Islet precursor cell (in vitro differentiated cells): Measurements from ENCODE around the gene MORN4.

Source experiments
- DNase-seq: peaks from one replicate; pipeline ENCODE4 v3.0.0-alpha.2; 2018

The MORN4 gene

DNA sequence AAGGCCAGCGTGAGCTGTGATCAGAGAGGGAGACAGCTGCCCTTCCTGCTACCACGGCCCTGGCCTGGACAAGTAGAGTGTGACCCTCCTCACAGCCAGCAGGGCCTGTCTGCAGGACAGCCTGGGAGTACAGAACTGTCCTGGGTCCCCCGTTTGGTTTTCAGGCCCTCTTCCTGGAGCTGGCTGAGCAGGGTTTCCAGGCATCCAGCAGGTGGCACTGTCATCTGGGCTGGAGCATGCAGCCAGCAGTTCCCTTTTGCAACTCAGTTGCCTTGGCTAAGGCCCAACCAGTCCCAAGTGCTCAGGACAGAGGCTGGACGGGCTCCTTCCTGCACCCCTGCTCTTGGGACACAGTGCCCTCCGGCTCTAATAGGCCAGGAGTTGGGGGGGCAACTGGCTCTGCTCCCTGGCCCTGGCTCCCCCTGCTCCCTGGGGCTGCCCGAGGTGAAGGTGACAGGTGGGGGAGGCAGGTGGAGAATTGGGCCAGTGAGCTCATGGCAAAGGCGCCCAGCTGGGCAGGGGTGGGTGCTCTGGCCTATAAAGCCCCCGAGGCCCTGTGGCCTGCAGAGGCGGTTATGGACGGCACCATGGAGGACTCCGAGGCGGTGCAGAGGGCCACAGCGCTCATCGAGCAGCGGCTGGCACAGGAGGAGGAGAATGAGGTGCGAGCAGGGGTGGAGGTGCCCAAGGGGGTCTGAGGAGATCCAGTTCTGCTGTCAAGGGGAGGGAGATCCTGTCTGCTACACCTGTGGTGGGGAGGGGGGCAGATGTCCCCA is 60.9 kb downstream of the MORN4 start, which contains the start of gene ANKRD2:
Gene ANKRD2, plus strand, starts transcription at position 566 of the 776 bp plus-strand sequence. Its CDS starts 10 bp downstream, at position 576.
- peak; percentile 91 for DNase-seq

DNA sequence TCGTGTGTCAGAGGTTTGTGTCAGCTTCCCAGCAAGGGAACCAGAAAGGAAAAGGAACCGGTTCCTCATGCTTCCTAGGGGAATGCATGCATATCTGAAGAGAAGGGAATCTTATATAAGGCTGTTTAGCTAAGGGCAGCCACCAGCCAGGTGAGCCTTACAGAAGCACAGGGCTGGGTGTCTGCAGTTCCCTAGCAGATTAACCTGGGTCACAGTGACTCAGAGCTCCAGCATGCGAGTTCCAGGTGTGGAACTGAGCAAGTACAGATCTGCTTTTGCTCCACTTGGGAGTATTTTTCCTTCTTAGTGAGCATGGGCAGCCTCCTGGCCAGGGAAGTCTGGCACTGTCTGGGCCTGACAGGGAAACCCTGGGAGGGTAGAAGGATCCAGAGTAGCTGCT is 61.7 kb downstream of the MORN4 start:
- peak; percentile 95 for DNase-seq

DNA sequence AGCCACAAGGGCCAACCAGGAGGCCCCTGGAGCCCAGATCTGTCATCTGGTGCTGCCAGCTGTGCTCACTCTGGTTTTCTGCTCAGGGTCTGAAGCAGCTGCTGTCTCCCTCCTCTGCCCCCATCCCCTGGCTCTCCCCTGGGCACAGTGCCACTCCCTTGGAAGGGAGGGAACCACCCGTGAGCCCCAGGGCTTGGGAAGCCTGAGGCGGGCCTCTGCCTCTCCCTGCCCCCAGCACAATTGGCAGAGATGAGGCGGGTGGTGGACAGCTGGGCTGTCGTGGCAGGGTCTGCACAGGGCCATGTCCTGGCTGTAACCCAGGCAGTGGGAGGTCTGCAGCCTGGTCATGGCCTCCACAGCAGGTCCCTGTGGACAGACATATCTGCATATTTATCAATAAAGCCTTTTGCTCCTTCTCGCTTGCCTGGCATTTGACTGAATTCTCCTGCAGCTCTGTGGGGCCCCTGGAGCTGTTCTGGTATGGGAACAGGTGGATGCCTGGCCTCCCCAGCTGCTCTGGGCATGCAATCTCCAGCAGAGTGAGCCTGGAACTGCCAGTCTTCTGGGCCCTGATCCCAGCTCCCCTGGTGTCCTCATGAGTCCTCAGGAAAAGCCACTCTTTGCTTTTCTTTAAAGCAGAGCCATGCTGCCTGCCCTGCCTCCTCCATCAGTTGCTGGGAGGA is 62.4 kb downstream of the MORN4 start:
- DNase-seq = no peak

DNA sequence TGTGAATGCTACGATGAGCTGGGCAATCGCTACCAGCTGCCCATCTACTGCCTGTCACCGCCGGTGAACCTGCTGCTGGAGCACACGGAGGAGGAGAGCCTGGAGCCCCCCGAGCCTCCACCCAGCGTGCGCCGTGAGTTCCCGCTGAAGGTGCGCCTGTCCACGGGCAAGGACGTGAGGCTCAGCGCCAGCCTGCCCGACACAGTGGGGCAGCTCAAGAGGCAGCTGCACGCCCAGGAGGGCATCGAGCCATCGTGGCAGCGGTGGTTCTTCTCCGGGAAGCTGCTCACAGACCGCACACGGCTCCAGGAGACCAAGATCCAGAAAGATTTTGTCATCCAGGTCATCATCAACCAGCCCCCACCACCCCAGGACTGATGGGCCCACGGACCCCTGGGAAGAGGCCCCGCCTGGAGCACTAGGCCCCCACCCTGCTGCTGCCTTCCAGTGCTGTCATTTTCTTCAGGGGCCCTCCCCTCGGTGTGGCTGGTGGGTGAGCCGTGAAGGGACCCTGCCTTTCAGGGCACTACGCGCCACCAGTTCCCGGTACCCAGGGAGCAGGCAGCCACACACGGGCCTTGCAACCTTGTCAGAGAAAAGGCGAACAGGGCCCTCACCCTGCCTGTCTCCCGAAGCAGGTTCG is 63.0 kb downstream of the MORN4 start:
- no peak for DNase-seq

DNA sequence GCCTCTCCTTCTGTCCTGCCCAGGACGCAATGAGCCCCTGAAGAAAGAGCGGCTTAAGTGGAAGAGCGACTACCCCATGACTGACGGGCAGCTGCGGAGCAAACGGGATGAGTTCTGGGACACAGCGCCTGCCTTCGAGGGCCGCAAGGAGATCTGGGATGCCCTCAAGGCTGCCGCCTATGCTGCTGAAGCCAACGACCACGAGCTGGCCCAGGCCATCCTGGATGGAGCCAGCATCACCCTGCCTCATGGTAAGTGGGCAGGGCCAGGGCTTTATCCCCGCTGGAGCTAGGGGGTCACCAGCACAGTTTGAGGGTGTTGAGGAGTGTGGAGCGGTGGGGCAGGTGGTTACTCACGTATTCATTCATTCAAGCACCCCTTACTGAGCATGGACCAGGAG is 65.4 kb downstream of the MORN4 start:
- no peak for DNase-seq

DNA sequence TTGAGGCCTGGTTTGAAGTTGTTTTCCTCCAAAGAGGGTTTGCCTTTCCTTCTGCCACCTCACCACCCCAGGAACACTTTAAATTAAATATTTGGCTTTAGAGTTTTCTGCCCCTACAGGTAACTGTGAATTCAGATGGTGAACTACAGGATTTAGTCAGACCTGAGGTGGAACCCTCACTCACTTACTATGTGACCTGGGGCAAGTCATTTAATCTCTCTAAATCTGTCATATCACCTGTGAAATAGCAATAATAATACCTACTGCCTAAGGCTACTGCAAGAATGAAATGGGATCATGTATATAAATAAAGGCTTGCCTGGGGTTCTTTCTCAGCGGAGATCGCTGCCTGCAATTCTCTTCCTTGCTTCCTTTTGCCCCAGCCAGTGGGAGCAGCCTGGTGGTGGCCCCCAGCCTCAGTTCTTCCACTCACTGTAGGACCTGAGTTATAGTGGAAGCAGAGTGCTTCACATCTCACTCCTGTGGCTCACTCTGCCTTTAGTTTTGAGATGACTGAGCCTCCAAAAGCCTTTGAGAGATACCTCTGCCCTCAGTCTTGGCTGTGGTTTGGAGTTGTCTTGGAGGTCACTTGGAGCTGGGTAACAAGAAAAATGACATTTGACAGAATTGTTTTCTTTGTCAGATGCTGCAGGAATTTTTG is 66.8 kb downstream of the MORN4 start:
- no peak for DNase-seq

DNA sequence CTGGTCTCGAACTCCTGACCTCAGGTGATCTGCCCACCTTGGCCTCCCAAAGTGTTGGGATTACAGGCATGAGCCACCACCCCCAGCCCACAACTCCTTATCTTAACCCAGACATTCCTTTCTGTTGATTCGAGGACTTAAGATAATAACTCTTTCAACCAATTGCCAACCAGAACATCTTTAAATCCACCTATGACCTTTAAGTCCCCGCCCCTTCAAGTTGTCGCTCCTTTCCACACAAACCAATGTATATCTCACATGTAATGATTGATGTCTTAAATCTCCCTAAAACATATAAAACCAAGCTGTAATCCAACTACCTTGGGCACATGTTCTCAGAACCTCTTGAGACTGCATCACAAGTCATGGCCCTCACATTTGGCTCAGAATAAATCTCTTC is 68.5 kb downstream of the MORN4 start:
- no peak for DNase-seq
